Measurements from ENCODE around the gene DHCR24. TPM values are rescaled to one million over a fixed set of nuclear protein-coding genes. Genes with fewer than 3 reads are reported as not detected.

Gene DHCR24
- polyA plus RNA-seq, 2 of the 4 experiments (the other 2 are of a cell fraction): 29.9 to 33.3 TPM

GRCh38 chr1:54931275-54931840, 44.4 kb upstream of the DHCR24 start:
- Histone ChIP-seq H3K4me3 (no peak overlapping the region), H3K4me2 (no peak overlapping the region), H3K27ac (no peak overlapping the region), H3K4me1 (peaks cover 10% of the 10 kb centered on the region; the same call in 2 of the 3 replicates), H3K9me3 (peaks cover 4% of the 10 kb centered on the region; the same call in 1 of the 3 replicates)
- 48% methylated on average over 1 of the region's 1 CpG for WGBS (ENCODE audit: missing lambda C conversion rate)
- POLR2A ChIA-PET: no interaction called here
- ATAC-seq (no peak), FAIRE-seq (no peak), DNase-seq (ENCODE audit: low read depth in 1 of 2, low spot score in 1 of 2) (no peak)
- TF ChIP-seq ZFP36 (IDR thresholded peaks at IDR 0.05; ENCODE audit: borderline replicate concordance, partially characterized antibody): no peak
- TF ChIP-seq NPAS2 (CRISPR knock-in tag; IDR thresholded peaks at IDR 0.05; ENCODE audit: borderline replicate concordance): no peak
- TF ChIP-seq FOXS1 (CRISPR knock-in tag; IDR thresholded peaks at IDR 0.05): no peak
- TF ChIP-seq BHLHE40 (IDR thresholded peaks at IDR 0.05; ENCODE audit: low read depth, low read length): no peak
- no peak for TF ChIP-seq MYC (IDR thresholded peaks at IDR 0.05; ENCODE audit: borderline replicate concordance, low read length)
- TF ChIP-seq REST (IDR thresholded peaks at IDR 0.05): no peak
- no peak for TF ChIP-seq JUNB (IDR thresholded peaks at IDR 0.05)
- no peak for TF ChIP-seq CBX8 (IDR thresholded peaks at IDR 0.05)
- no peak for TF ChIP-seq KDM1A (IDR thresholded peaks at IDR 0.05; ENCODE audit: low read depth)
- TF ChIP-seq TFCP2L1 (CRISPR knock-in tag; IDR thresholded peaks at IDR 0.05): no peak
- no peak for TF ChIP-seq KDM5A (IDR thresholded peaks at IDR 0.05)
- no peak for TF ChIP-seq MAX (IDR thresholded peaks at IDR 0.05)
- TF ChIP-seq PBX3 (IDR thresholded peaks at IDR 0.05): no peak
- no peak for TF ChIP-seq EHF (CRISPR knock-in tag; IDR thresholded peaks at IDR 0.05)
- no peak for TF ChIP-seq HOXB13 (CRISPR knock-in tag; IDR thresholded peaks at IDR 0.05; ENCODE audit: low read depth)
- no peak for TF ChIP-seq HEYL (CRISPR knock-in tag; IDR thresholded peaks at IDR 0.05)
- CTCF ChIA-PET: interaction anchor here (1.0 to 3.9 kb wide), 4 partner anchors 14 to 91 kb away, joined by 3 to 22 read pairs (median 10); no protein-coding TSS in a partner anchor

- ATAC-seq (no peak), FAIRE-seq (no peak), DNase-seq (ENCODE audit: low read depth in 1 of 2, low spot score in 1 of 2) (no peak)
- no peak for TF ChIP-seq CTCF (IDR thresholded peaks at IDR 0.05)
- TF ChIP-seq RAD21 (conservative IDR thresholded peaks at IDR 0.05 in 1 of 2, IDR thresholded peaks at IDR 0.05 in 1 of 2): no peak
- no peak for TF ChIP-seq JUN (IDR thresholded peaks at IDR 0.05)
- no peak for TF ChIP-seq ATOH8 (CRISPR knock-in tag; IDR thresholded peaks at IDR 0.05; ENCODE audit: low read depth)
- no peak for TF ChIP-seq JUNB (IDR thresholded peaks at IDR 0.05)
- H3K4me3 ChIP-seq: no peak overlapping the region
- peaks cover 4% of the 10 kb centered on the region; the same call in 1 of the 3 replicates for H3K9me3 ChIP-seq
- CTCF ChIA-PET: interaction anchor here (3.7 to 3.9 kb wide), 2 partner anchors 16 to 67 kb away, joined by 14 to 22 read pairs; no protein-coding TSS in a partner anchor
- H3K27ac ChIP-seq: no peak overlapping the region
- POLR2A ChIA-PET: no interaction called here
- no peak overlapping the region for H3K4me2 ChIP-seq
- H3K4me1 ChIP-seq: peaks cover 5% of the 10 kb centered on the region; the same call in 2 of the 3 replicates
Measured at GRCh38 chr1:54929700-54930099, 42.7 kb upstream of the DHCR24 start.

All from A549 (cell line).